Bronchial epithelial cell (primary cell): ENCODE results near the gene C3. TPM values are rescaled to one million over a fixed set of nuclear protein-coding genes. Genes with fewer than 3 reads are reported as not detected.
A peak's percentile ranks its signal among the peaks of the same experiment; 100 is the strongest.

Source experiments
- DNase-seq: peaks from one replicate; pipeline ENCODE4 v3.0.0-alpha.2; 2010; ENCODE audit warnings: low read depth
- FAIRE-seq: peaks from 2 replicates; lab custom pipeline; 2011; peaks lifted over from hg19 to GRCh38; lab: Jason Lieb, UNC
- H3K27me3 ChIP-seq: 2 replicates; pipeline ENCODE4 v1.5.1; 2011; ENCODE audit warnings: low read length; ENCODE audit not compliant: control insufficient read depth, insufficient read depth
- H3K36me3 ChIP-seq: 2 replicates; pipeline ENCODE4 v1.5.1; 2011; ENCODE audit warnings: low read length; ENCODE audit not compliant: control insufficient read depth, insufficient read depth
- H3K4me3 ChIP-seq: 2 replicates; pipeline ENCODE4 v1.5.1; 2011; ENCODE audit warnings: mild to moderate bottlenecking, low read depth, low read length, control low read depth
- total RNA-seq: library from RNA; depleted of rRNA; stranded (reverse); fragments of >200 nt; gene quantifications from 2 replicates; pipeline ENCODE4 v1.2.1, GENCODE V29; 2014
- TF ChIP-seq, protein P1 (sequence below): IDR thresholded peaks from 2 replicates; pipeline ENCODE4 v1.5.1; 2011; ENCODE audit warnings: mild to moderate bottlenecking, moderate library complexity, low read length, control low read depth, inconsistent platforms; ENCODE audit not compliant: insufficient read depth, severe bottlenecking

C3 gene
- total RNA-seq, 1 donor from 2014 or later: 1.3 TPM

GRCh38 chr19:6729573-6730152, 9.2 kb upstream of the C3 start:
- Histone ChIP-seq H3K36me3 (peaks cover 20% of the 10 kb centered on the region), H3K4me3 (peak overlapping the region; percentile 24), H3K27me3 (no peaks in the 10 kb centered on the region)
- FAIRE-seq (no peak), DNase-seq (no peak)
- TF ChIP-seq, protein P1, sequence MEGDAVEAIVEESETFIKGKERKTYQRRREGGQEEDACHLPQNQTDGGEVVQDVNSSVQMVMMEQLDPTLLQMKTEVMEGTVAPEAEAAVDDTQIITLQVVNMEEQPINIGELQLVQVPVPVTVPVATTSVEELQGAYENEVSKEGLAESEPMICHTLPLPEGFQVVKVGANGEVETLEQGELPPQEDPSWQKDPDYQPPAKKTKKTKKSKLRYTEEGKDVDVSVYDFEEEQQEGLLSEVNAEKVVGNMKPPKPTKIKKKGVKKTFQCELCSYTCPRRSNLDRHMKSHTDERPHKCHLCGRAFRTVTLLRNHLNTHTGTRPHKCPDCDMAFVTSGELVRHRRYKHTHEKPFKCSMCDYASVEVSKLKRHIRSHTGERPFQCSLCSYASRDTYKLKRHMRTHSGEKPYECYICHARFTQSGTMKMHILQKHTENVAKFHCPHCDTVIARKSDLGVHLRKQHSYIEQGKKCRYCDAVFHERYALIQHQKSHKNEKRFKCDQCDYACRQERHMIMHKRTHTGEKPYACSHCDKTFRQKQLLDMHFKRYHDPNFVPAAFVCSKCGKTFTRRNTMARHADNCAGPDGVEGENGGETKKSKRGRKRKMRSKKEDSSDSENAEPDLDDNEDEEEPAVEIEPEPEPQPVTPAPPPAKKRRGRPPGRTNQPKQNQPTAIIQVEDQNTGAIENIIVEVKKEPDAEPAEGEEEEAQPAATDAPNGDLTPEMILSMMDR: no peak

- FAIRE-seq: no peak
- Histone ChIP-seq H3K4me3 (no peak overlapping the region), H3K27me3 (no peaks in the 10 kb centered on the region), H3K36me3 (peaks cover 14% of the 10 kb centered on the region)
- TF ChIP-seq, protein P1: no peak
- no peak for DNase-seq
These were observed 7.9 kb upstream of the C3 start for GRCh38 chr19:6728346-6728745.

- no peak for DNase-seq
- TF ChIP-seq, protein P1: no peak
- no peak overlapping the region for H3K4me3 ChIP-seq
- FAIRE-seq: no peak
- H3K27me3 ChIP-seq: no peaks in the 10 kb centered on the region
- no peaks in the 10 kb centered on the region for H3K36me3 ChIP-seq
These were observed 5.2 kb upstream of the C3 start for GRCh38 chr19:6725513-6726231.

DNA sequence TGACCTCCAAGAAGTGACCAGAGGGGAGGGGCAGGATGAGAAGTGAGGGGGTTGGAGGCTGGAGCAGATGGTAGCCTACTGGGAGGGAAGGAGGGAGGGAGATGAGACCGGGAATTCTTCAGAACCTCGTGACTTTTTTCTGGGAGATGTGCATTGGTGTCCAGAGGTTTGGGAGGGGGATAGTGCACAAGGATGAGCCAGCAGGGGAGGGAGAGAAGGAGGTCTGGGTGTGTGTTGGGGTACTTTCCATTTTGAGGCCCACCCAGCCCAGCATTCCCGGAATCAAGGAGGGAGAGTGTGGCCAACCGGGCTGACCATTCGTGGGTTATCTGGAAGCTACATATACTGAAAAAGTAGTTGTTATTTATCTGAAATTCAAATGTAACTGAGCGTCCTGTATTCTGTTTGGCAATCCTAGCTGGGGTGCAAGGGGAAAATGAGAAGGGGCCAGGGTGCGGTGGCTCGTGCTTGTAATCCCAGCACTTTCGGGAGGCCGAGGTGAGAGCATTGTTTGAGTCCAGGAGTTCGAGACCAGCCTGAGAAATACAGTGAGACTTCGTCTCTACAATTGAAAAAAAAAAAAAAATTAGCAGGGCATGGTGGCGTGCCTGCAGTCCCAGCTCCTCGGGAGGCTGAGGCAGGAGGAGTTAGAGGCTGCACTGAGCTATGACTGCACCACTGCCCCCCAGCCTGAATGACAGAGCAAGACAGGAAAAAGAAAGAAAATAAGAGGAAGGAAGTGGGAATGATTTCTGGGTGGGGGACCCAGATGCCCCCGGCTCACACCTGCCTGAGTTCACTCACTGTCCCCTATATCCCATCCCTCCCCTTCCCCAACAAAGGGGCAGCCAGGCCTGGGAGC, 4.4 kb upstream of the C3 start:
- Histone ChIP-seq H3K36me3 (no peaks in the 10 kb centered on the region), H3K27me3 (no peaks in the 10 kb centered on the region), H3K4me3 (no peak overlapping the region)
- FAIRE-seq (no peak), DNase-seq (no peak)
- TF ChIP-seq, protein P1: no peak

DNA sequence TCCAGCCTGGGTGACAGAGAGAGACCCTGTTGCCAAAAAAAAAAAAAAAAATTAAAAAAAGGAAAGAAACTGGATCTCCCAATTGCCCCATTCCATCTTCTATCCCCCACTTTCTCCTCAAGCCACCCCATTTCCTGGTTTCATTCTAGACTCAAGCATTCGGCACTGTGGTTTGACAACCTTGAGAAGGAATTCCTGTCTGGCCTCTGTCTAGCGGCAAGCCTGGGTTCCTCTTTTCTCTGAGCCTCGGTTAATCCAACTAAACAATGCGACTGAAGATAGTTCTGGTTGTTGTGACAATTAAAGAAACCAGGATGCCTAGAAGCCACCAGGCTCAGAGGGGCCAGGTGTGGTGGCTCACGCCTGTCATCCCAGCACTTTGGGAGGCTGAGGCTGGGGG, 3.3 kb upstream of the C3 start:
- Histone ChIP-seq H3K27me3 (no peaks in the 10 kb centered on the region), H3K4me3 (no peak overlapping the region), H3K36me3 (no peaks in the 10 kb centered on the region)
- FAIRE-seq (no peak), DNase-seq (no peak)
- TF ChIP-seq, protein P1: no peak
